GM21515 (cell line): Measurements from ENCODE around the gene MAML3.

Source experiments
- ATAC-seq: cut with Tn5 transposase; IDR thresholded peaks from one replicate; pipeline ENCODE4 v1.9.1; 2021; ENCODE audit not compliant: unreplicated experiment

The MAML3 gene

DNA sequence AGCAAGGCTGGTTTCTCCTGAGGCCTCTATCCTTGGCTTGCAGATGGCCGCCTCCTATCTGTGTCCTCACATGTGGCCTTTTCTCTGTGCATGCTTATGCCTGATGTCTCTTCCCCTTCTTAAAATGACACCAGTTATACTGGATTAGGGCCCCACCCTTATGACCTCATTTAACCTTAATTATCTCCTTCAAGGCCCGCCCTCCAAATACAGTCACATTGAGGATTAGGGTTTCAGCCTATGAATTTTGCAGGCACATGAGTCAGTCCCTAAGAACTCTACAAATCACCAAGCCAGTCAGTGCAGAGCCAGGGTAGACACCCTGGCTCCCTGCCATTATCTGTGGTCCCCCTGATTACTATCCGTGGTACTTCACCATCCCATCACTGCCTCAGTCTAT is 51.6 kb downstream of the MAML3 start:
- no peak for ATAC-seq

DNA sequence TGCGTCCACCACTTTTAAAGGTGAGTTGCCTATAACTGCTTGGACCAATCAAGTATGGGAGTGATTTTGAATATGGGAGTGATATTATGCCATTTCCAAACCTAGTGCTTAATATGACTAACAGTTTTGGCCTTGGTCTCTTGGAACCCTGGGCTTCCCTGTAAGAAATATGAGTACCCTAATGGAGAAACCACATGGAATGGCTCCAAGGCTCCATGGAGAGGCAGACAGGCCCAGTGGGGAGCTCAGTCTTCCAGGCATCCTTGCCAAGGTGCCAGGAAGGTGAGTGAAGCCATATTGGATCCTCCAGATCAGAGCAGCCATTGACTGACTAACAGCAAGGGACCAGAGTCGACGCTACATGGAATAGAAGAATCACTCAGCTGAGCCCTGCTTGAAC is 53.2 kb downstream of the MAML3 start:
- no peak for ATAC-seq

DNA sequence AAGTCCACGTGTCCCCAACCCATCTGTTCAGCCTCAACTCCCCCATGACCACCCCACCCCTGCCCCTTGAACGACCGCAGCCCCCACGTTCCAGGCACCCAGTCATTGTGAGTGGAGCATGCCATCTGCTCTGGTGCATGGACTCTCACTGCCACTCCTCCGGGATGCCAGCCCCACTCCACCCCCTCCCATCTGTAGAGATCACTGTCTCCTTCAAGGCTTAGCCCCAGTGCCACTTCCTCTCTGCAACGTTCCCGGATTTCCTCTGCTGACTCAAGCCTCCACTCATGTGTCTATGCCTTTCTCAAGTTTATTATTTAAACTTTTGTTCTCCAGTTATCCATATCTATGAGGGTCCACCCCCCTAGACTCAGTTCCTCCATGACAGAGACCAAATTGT is 54.0 kb downstream of the MAML3 start:
- ATAC-seq = no peak

DNA sequence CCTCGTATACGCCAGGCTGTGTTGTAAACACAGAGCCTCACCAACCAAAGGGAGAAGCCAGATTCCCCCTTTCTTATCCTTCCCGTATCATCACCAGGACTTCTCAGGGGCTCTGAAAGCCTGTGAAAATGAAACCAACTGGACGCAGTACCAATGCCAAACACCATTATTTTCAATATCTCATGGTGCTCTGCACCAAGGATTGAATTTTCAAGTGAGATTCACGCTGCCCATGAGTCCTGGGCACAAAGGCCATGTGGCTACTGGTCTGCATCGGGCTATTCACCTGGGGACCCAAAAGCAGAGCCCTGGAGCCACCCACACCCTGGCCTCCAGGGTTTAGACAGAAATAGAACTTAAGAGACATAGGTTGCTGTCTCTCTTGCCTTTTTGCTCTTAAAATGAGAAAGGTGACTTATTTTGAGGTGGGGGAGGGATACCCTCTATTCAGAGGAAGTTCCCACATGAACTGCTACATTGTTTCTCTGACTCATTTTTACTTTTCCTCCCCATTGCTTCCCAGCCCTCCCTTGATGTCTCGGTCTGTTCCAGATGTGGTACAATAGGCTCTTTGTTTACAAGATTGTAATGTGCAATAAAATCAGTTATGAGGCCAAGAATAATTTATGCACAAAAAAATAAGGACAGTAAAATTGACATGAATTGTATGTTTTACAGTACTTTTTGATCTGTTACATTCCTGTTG is 55.4 kb downstream of the MAML3 start:
- ATAC-seq = no peak

DNA sequence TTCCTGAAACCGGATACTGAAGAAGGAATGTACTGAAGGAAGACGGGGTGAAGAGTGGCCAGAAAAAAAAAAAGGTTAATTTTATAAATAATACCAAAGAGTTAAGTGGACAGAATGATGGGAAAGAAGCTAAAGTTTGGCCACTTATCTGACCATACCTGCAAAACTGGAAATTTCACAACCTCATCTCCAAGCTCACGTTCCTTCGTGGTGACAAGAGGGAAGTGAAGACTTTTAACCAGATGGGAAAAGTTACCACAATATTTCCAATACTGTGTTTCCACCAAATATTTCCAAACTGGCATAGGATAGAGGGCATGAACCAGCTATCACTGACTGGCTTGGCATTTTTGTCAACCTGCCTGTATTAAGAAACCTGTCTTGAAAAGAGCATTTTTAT is 56.4 kb downstream of the MAML3 start:
- no peak for ATAC-seq

DNA sequence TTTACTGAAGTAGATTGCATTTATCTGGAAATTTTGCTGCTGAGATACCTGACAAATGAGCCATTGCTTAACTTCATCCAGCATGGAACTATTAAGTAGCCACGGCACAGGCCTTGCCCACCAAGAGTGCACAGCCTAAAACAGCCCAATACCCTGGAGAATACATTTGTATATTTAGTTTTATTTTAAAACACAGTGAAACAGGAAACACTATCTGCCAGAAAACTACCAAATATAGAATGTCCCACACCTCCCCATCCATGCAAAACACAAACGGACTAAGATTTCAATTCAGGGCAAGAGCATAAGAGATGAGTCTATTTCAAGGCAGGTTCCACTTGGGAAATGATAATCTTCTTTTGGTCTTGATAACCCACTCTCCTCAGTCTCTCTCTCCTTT is 57.1 kb downstream of the MAML3 start:
- ATAC-seq = no peak

DNA sequence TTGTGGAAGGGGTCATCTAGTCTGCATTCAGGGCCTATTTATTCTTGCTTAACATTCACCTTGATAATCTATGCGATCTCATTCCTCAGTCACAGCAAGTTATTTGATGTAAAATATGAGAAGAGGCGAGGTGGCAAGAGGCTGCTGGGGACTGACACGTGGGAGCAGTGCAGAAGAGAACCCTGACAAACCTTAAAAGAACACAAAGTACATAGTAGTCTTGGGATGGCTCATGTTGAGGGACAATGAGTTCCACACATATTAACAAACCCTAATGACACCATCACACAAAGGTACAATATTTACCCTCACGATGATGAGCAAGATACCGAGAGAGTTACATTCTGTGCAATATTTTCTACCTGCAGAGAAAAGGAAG is 57.5 kb downstream of the MAML3 start:
- no peak for ATAC-seq

DNA sequence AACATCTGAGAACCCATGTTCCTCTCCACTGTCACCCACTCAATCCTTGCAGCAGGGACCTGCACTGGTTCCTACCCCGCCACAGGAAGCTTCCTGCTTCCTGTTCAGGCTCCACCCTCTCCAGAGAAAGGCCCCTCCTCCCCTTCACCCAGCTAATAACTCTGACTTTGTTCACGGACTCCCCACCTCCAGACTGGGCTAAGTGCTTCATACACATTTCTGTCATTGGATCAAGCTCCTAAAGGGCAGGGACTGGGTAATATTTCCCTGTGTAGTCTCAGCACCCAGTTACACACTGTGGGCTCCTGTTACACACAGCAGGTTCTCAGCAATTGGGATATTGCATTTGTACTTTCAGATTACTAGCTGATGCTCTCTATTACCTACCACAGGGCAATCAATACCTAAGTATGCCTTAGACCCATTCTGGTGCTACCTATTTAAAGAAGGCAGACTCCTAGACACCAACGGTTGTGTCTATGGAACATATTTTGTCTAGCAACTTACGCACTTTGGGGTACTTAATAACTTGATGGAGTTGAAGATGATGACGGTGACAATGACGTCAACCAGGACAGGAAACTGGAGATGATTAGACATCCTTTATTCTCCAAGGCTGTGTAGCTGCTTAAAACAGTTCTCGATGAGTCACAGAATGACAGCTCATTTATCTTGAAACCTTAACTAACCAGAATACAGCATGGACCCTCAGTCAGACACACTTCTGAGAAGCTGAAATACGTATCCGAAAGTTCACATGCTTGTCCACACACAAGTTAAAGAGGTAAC is 58.1 kb downstream of the MAML3 start:
- ATAC-seq = no peak

DNA sequence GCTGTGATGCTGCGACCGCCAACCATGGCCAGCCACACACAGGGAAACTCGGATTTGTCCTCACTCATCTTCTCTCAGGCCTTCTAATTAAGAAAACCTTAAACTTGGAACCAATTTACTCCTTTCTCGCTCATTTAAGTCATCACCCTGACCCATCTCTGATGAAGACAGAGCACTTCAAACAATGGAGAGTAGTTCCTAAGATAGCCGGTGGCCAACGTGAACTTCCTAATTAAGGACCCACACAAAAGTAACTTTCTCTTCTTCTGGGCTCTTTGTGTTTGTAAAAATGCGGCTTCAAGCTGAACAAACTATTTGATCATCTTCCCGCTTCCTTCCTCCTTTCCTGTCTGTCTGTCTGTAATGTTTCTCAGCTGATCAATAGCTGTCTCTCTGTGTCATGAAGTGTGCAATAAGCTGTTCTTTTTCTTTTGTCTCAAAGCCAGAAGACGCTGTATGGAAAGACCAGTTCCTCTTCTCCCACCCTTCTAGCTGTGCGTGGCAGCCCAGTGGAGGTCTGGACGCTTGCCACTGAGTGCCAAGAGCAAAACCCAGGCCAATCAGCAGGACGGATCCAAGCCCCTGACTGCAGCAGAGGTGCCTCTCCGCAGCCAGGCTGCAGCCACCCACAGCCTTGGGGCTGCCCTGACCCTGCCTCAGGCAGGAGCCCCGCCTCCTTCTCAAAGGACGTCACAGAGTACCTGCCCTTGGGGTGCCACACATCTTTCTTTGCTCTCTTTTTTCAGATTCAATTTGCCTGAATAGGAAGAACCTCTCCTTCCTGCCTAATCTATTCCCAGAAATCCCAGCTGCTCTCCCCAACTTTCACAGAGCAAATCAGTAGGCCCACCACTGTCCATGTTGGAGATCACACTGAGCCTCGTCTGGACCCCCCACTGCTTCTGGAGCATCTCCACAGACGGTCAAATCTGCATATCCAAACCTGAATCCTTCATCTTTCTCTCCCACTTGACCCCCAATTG is 59.3 kb downstream of the MAML3 start:
- ATAC-seq = no peak

DNA sequence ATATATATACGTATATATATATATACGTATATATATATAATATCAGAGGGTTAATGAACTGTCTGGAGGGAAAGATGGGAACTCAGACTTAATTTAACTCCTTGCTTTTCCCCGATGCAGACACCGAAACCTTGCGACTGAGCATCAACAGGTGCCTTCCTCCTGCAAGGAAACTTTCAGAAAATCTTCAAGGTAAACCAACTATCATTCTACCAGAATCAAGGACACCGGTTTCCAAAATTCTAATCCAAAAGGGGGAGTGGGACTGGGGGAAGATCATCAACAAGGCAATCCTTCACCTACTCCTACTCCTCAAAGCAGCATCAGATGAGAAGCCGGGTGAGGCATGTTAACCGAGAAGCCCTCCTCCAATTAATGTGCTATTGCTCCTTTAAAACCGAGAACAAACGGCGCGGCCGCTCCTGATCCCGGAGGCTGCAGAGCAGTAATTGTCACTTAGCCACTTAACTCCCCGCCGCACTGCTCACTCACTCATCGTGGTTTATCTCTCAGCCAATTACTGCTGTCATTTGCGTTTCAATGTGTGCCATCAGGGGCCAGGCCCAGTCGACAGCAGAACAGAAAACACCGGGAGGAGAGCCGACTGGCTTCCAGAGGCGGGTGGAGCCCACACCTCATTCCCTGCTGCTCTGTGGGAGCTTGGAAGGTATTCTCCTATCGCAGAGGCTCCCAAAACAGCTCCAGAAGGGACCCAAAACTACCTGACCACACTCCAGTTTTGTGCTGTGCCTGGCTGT is 61.7 kb downstream of the MAML3 start:
- ATAC-seq = no peak

DNA sequence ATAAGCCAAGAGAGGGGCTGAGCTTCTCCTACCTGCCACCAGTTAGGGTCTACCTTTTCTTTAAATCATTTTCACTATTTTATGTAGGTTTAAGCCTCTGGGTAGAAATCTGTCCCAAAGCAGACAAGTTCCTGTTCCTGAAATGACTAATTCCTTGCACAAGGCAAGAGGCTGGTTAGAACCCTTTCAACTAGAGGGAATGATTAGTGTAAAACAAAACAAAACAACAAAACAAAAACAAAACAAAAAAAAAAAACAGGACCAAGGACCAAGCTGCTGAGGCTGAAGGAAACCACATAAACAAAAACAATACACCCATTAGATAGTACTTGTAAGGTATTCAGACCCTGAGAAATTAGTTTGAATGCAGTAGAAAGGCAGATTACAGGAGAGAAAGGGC is 62.7 kb downstream of the MAML3 start:
- no peak for ATAC-seq

DNA sequence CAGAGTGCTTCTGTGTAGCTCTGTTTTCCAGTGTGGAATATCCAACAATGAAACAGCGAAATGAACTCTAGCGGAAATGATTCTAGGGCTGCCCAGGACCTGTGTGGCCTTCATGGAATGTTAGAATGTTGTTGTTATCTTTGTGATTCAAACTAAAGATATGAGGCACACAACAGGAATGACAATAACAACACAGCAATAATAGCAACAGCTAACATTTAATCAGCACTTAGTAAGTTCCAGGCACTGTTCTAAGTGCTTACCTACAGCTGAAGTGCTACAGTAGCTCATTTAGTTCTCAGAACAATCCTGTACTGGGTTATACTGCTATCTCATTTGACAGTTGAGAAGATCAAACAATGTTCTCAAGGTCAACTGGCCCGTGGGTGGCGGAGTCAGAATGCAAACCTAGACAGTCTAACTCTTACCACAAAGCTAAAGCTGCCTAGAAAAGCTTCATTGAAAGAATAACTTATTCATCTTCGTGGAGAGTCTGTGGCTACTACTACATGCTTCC is 63.7 kb downstream of the MAML3 start:
- no peak for ATAC-seq

DNA sequence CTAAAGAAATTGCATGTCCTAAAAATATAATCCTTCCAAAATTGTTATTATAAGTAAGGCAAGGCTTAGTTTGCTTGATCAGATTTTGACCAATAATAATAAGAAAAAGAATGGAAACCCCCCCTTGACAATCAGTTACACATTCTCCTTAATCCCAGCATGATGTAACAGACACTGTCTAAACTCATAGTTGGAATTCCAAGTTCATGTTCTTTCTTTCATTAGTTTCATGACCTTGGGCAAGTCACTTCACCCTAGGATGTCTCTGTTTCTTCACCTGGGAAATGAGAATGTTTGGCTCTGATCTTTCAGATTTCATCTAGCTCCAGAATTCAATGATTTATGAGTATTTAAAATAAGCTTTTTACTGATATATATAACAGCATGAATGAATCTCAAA is 64.8 kb downstream of the MAML3 start:
- ATAC-seq = no peak

DNA sequence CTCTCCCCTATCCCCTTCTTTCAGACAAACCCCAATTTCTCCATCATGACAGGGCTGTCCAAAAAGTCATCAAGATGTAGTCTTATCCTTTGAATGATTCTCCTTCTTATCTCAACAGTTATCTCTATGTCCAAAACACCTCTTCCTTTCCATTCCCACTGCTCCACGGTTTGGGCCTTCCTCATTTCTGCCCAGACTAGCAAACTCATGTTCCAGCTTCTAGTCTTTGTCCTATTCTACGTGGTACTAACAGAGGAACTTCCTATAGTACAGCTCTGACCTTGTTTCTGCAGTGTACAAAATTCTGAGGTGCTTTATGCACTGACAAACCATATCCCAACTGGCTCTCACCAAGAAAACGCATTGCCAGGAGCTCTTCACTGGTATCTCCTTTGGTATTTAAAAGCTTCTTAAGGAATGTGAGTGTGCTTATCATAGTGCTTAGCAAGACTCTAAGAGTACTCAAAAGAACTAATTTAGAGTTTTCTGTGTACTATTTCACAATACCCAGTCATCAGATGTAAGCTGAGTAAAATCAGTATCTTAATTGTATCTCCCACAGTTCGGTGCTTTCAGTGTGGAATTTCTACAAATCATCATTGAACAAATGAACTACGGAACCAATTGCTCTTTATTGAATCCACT is 65.5 kb downstream of the MAML3 start:
- ATAC-seq = no peak

DNA sequence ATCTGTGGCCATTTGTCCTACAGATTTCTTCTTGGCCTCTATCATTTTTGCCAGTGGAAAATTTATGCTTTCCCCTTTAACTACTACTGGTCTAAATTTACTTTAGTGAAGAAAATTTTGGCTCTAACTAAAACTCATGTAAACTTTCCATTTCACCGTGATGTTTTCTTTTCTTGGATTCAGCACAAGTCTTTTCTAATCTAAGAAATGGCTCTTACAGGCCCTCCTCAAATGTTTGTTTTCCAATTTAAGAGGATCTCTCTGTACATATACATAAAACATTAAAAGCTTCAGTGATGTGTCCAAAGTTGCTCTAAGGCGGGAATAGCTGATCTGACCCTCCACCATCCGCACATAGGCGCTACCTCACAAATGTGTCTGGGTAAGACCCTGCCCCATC is 68.1 kb downstream of the MAML3 start:
- ATAC-seq = no peak

DNA sequence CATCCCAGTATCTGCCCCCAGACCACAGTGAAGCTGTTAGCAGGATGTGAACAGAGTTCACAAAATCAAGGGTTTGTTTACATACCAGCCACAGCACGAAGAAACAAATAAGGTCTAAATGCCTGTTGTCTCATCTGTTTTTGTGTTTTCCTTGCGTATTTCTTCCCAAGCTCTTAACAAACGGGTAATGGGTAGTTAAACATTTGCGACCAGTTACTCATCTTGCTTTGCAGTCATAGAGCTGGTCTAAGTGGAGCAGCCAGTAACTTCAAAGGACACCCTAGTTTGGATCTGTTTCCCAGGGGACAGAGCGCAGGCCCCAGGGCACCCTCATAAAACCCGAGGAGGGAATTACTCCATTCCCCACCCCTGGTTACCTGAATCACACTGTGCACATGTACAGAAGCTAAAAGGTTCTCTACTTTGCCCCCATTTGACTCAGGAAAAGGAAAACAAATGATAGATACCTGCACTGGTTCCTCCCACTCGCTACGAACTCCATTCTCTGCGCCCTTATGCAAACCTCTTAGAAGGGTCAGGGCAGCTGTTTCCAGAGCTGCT is 68.8 kb downstream of the MAML3 start:
- no peak for ATAC-seq

DNA sequence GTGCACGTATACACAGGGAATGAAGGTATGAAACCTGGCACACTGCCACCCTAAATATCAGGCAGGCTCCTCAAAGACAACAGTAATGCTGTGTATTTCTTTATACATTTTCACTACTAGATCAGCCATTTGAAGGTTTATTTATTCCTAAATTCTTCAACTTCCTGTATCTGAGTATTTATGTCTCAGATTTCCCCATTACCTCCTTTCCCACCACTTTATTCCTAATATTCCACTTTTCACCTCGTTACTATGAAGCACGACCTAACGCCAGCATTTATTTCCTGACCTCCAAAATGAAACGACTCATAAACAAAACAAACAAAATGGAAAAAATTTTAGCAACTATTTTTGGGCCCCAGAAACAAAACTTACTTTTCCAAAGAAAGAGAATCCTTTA is 69.6 kb downstream of the MAML3 start:
- ATAC-seq = no peak

DNA sequence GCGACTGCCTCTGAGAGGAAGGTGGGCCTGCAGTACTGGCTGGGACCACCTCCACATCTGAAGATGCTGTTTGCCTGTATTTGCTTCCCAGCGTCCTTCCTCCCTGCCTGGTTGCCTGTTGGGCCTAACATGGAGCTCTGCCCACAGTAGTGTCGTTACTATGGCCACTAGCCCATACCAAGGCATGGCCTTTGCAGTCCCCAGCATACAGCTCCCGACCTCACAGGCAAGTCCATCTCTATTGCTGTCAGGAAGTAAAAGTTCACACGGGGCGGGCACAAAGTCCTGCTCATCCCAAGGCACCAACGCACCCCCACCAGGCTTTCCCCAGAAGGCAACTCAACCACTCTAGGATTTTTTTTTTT is 71.6 kb downstream of the MAML3 start:
- ATAC-seq = no peak

DNA sequence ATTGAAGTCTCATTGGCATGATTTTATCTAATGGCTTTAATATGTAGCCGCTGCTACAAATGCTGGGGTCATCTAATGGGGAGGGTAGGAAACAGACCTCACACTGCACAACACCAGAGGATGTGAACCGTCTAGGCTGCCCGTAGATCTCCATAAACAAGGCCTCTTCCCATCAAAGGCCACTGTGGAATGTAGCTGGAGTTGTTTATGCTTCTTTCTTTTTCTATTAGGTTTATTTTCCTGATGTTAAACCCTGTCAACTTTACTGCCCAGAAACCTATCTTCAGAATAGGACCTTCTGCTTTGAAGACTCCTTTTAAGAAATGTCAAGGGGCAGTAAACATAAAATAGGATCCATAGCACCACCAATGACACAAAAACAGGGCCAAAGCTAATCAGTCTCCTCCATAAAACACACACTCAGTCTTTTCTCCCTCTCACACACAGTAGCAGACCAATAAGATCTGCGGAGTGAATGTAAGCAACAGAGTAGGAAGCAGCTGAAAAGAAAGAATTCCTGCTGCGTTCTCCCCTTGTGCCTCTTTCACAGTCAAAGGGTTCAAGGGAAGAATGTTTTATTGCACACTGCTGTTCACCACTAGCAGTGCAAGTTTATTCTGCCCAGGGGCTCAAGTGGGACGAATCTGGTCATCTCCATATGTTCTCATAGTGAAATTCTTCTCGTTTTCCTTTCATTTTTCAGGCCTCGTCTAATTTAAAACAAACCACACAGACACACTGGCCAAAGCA is 72.2 kb downstream of the MAML3 start:
- ATAC-seq = no peak
